ENCODE measurements around the gene FPGT.

DNA sequence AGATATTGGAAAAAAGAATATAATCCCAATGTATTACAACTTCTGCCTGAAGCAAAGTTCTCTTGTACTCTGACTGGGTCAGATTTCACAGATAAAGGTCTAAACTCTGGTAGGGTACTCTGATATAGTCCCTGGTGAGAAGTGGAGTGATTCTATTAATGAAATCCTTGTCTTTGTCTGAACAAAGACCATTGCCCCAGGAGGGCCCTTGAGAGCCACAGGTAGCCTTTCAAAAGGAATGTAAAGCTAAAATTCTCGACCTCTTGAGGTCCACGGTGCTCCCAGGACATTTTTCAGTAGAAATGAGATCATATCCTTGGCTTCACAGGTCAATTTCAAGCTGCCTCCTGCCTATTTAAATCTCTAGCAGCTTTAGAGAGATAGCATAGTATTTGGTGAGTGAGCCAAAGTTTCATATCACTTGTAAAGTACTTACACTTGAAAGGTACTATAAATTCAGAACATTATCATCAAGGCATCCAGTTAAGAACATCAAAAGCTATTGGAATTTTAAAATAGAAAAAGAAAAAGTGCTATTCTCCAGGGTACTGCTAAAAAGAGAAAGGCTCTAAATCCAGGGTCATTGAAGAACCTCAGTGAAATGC is 47.2 kb downstream of the FPGT start:
- TF ChIP-seq TEAD4 (IDR thresholded peaks at IDR 0.05; ENCODE audit: low read depth, low read length) (peak; percentile 88), POLR2AphosphoS5 (IDR thresholded peaks at IDR 0.05; ENCODE audit: low read depth, low read length) (no peak), TCF12 (IDR thresholded peaks at IDR 0.05; ENCODE audit: low read depth, low read length) (0 out of 2 replicates have a peak, but pooled peaks have one; percentile 48), EZH2 (IDR thresholded peaks at IDR 0.05; ENCODE audit: low read depth, low read length, severe bottlenecking) (no peak), SUZ12 (IDR thresholded peaks at IDR 0.05; ENCODE audit: low read length) (no peak), POLR2A (IDR thresholded peaks at IDR 0.05; ENCODE audit: control extremely low read depth in 1 of 2, low read depth in 2 of 2, low read length in 2 of 2) (no peak), EGR1 (IDR thresholded peaks at IDR 0.05; ENCODE audit: borderline replicate concordance, low read depth, low read length) (no peak)
- TF ChIP-seq, protein P1, sequence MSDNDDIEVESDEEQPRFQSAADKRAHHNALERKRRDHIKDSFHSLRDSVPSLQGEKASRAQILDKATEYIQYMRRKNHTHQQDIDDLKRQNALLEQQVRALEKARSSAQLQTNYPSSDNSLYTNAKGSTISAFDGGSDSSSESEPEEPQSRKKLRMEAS (IDR thresholded peaks at IDR 0.05): no peak
- TF ChIP-seq, protein P2, sequence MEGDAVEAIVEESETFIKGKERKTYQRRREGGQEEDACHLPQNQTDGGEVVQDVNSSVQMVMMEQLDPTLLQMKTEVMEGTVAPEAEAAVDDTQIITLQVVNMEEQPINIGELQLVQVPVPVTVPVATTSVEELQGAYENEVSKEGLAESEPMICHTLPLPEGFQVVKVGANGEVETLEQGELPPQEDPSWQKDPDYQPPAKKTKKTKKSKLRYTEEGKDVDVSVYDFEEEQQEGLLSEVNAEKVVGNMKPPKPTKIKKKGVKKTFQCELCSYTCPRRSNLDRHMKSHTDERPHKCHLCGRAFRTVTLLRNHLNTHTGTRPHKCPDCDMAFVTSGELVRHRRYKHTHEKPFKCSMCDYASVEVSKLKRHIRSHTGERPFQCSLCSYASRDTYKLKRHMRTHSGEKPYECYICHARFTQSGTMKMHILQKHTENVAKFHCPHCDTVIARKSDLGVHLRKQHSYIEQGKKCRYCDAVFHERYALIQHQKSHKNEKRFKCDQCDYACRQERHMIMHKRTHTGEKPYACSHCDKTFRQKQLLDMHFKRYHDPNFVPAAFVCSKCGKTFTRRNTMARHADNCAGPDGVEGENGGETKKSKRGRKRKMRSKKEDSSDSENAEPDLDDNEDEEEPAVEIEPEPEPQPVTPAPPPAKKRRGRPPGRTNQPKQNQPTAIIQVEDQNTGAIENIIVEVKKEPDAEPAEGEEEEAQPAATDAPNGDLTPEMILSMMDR (IDR thresholded peaks at IDR 0.05; ENCODE audit: control extremely low read depth in 1 of 3, insufficient read depth in 1 of 3, low read depth in 1 of 3, low read length in 3 of 3): no peak

All from H1 (cell line).